HEK293 (cell line): ENCODE data around the gene CYP11A1.

ENCODE experiments used
- AEBP2 ChIP-seq: fragments of 450-650 bp; formaldehyde crosslinking; IDR thresholded peaks from 2 replicates; pipeline ENCODE4 v1.5.1; 2016; ENCODE audit warnings: missing biosample characterization, missing genetic modification characterization, borderline replicate concordance
- BCL11A ChIP-seq: fragments of 450-650 bp; formaldehyde crosslinking; IDR thresholded peaks from 2 replicates; pipeline ENCODE4 v1.5.1; 2016; ENCODE audit warnings: low read depth, missing biosample characterization, missing genetic modification characterization
- BCL11B ChIP-seq: fragments of 450-650 bp; formaldehyde crosslinking; IDR thresholded peaks from 2 replicates; pipeline ENCODE4 v1.5.1; 2016; ENCODE audit warnings: low read depth, missing biosample characterization, missing genetic modification characterization
- CTCF ChIP-seq: fragments of 450-650 bp; formaldehyde crosslinking; IDR thresholded peaks from 2 replicates; pipeline ENCODE4 v1.5.1; 2016; ENCODE audit warnings: missing biosample characterization, missing genetic modification characterization
- MEIS1 ChIP-seq: sonication (generic); formaldehyde crosslinking; IDR thresholded peaks from 2 replicates; pipeline ENCODE4 v1.8.1; 2022; ENCODE audit warnings: missing genetic modification reagents, mild to moderate bottlenecking, borderline replicate concordance
- PRDM6 ChIP-seq: fragments of 450-650 bp; formaldehyde crosslinking; IDR thresholded peaks from 2 replicates; pipeline ENCODE4 v1.5.1; 2017; ENCODE audit warnings: missing biosample characterization, missing genetic modification characterization
- SP2 ChIP-seq: fragments of 450-650 bp; formaldehyde crosslinking; IDR thresholded peaks from 2 replicates; pipeline ENCODE4 v1.5.1; 2016; ENCODE audit warnings: missing biosample characterization, missing genetic modification characterization
- ZBTB10 ChIP-seq: fragments of 450-650 bp; formaldehyde crosslinking; IDR thresholded peaks from 2 replicates; pipeline ENCODE4 v1.5.1; 2016; ENCODE audit warnings: missing biosample characterization, missing genetic modification characterization
- ZBTB6 ChIP-seq: fragments of 450-650 bp; formaldehyde crosslinking; IDR thresholded peaks from 2 replicates; pipeline ENCODE4 v1.5.1; 2017; ENCODE audit warnings: missing biosample characterization, missing genetic modification characterization
- ZNF157 ChIP-seq: fragments of 450-650 bp; formaldehyde crosslinking; IDR thresholded peaks from 2 replicates; pipeline ENCODE4 v1.5.1; 2016; ENCODE audit warnings: missing biosample characterization, missing genetic modification characterization
- ZNF354C ChIP-seq: fragments of 450-650 bp; formaldehyde crosslinking; IDR thresholded peaks from 2 replicates; pipeline ENCODE4 v1.5.1; 2016; ENCODE audit warnings: missing biosample characterization, missing genetic modification characterization, low read depth, borderline replicate concordance
- ZNF366 ChIP-seq: fragments of 450-650 bp; formaldehyde crosslinking; conservative IDR thresholded peaks from 2 replicates; pipeline ENCODE4 v1.5.1; 2016; ENCODE audit warnings: missing biosample characterization, missing genetic modification characterization
- ZNF394 ChIP-seq: fragments of 450-650 bp; formaldehyde crosslinking; IDR thresholded peaks from 2 replicates; pipeline ENCODE4 v1.5.1; 2016; ENCODE audit warnings: missing biosample characterization, missing genetic modification characterization, mild to moderate bottlenecking, moderate library complexity, borderline replicate concordance
- ZNF416 ChIP-seq: fragments of 450-650 bp; formaldehyde crosslinking; IDR thresholded peaks from 2 replicates; pipeline ENCODE4 v1.5.1; 2016; ENCODE audit warnings: missing biosample characterization, missing genetic modification characterization
- ZNF423 ChIP-seq: fragments of 450-650 bp; formaldehyde crosslinking; IDR thresholded peaks from 2 replicates; pipeline ENCODE4 v1.5.1; 2016; ENCODE audit warnings: missing biosample characterization, missing genetic modification characterization
- ZNF518A ChIP-seq: fragments of 450-650 bp; formaldehyde crosslinking; conservative IDR thresholded peaks from 2 replicates; pipeline ENCODE4 v1.5.1; 2016; ENCODE audit warnings: low read depth, missing biosample characterization, missing genetic modification characterization
- ZNF544 ChIP-seq: fragments of 450-650 bp; formaldehyde crosslinking; IDR thresholded peaks from 2 replicates; pipeline ENCODE4 v1.5.0; 2017; ENCODE audit warnings: missing biosample characterization, missing genetic modification characterization
- ZNF645 ChIP-seq: fragments of 450-650 bp; formaldehyde crosslinking; IDR thresholded peaks from 2 replicates; pipeline ENCODE4; 2016; ENCODE audit warnings: missing biosample characterization, missing genetic modification characterization
- ZNF660 ChIP-seq: fragments of 450-650 bp; IDR thresholded peaks from 2 replicates; pipeline ENCODE4 v1.5.1; 2018; ENCODE audit warnings: missing biosample characterization, mild to moderate bottlenecking, missing genetic modification characterization
- ZNF670 ChIP-seq: fragments of 450-650 bp; formaldehyde crosslinking; IDR thresholded peaks from 2 replicates; pipeline ENCODE4 v1.5.1; 2016; ENCODE audit warnings: missing biosample characterization, missing genetic modification characterization, low read depth
- ZNF768 ChIP-seq: fragments of 450-650 bp; formaldehyde crosslinking; IDR thresholded peaks from 2 replicates; pipeline ENCODE4 v1.5.1; 2018; ENCODE audit warnings: missing biosample characterization, mild to moderate bottlenecking, missing genetic modification characterization
- ZSCAN18 ChIP-seq: fragments of 450-650 bp; formaldehyde crosslinking; IDR thresholded peaks from 2 replicates; pipeline ENCODE4 v1.5.1; 2016; ENCODE audit warnings: missing biosample characterization, missing genetic modification characterization

The CYP11A1 gene

GRCh38 chr15:74317820-74318375 lies 49.5 kb downstream of the CYP11A1 start (continued):
- peak; percentile 85 for TF ChIP-seq ZBTB10 (tag by site-specific recombination)
- TF ChIP-seq SP2 (tag by site-specific recombination), result no peak
- TF ChIP-seq BCL11B (tag by site-specific recombination), result no peak
- TF ChIP-seq ZNF670 (tag by site-specific recombination), result no peak
- TF ChIP-seq ZNF660 (tag by site-specific recombination), result no peak
- TF ChIP-seq ZNF366 (tag by site-specific recombination), result peak; percentile 86
- TF ChIP-seq PRDM6, result no peak
- TF ChIP-seq MEIS1, result no peak
- TF ChIP-seq CTCF, result no peak
- no peak for TF ChIP-seq ZNF416 (tag by site-specific recombination)
- no peak for TF ChIP-seq ZNF645 (tag by site-specific recombination)
- 0 out of 2 replicates have a peak, but pooled peaks have one; percentile 59 for TF ChIP-seq ZNF423
- no peak for TF ChIP-seq ZNF518A (tag by site-specific recombination)
- no peak for TF ChIP-seq ZNF157
- peak; percentile 65; the same call in 1 of the 2 replicates for TF ChIP-seq BCL11A (tag by site-specific recombination)
- no peak for TF ChIP-seq ZNF354C
- TF ChIP-seq ZBTB6 (tag by site-specific recombination), result no peak
- no peak for TF ChIP-seq ZNF544
- no peak for TF ChIP-seq AEBP2
- TF ChIP-seq ZNF394 (tag by site-specific recombination), result no peak
- no peak for TF ChIP-seq ZSCAN18 (tag by site-specific recombination)
- TF ChIP-seq ZNF768 (tag by site-specific recombination), result no peak
